Fibroblast of gingiva (primary cell): ENCODE measurements around the gene CADPS2.

Source experiments
- DNase-seq: peaks from one replicate; pipeline ENCODE4 v3.0.0-alpha.2; 2011; ENCODE audit warnings: low read depth

CADPS2 gene

GRCh38 chr7:122600042-122600441, 286.2 kb downstream of the CADPS2 start:
- DNase-seq = no peak

DNA sequence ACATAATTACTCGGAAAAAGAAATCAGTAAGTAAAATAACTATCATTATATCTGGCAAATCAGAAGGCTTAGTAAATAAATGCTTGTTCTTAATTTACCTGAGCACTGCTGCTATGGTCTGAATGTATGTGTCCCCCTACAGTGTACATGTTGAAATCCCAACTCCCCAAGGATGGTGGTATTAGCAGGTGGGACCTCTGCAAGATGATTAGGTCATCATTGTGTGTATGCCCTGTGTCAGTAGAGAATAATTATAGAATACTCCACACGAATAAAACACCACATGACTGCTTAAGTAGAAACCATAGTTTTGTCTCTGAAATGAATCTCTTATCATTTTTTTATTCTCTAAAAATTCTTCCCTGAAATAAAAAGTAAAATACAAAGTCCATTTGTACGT, 289.0 kb downstream of the CADPS2 start:
- DNase-seq = no peak

- no peak for DNase-seq
Observed at GRCh38 chr7:122595885-122596284, 290.4 kb downstream of the CADPS2 start.

DNA sequence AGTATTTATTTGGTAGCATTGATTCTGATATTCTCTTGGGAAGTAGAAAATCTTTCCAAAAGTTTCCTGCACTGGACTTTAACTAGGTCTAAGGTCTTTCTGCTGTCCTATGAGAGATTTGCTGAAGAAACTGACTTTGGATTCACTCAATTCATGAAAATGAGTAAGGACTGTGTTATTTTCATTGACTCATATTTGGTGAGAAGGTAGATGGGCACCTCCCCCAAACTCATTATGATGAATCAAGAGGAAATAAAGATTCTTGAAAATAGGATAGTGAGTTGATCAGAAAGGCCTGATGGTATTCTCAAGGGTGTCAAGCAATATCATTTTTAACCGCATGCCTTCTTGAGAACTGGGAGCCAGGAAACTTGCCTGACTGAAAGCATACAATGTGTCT, 297.6 kb downstream of the CADPS2 start:
- no peak for DNase-seq

- no peak for DNase-seq
Observed at GRCh38 chr7:122584676-122585251, 301.5 kb downstream of the CADPS2 start.

DNA sequence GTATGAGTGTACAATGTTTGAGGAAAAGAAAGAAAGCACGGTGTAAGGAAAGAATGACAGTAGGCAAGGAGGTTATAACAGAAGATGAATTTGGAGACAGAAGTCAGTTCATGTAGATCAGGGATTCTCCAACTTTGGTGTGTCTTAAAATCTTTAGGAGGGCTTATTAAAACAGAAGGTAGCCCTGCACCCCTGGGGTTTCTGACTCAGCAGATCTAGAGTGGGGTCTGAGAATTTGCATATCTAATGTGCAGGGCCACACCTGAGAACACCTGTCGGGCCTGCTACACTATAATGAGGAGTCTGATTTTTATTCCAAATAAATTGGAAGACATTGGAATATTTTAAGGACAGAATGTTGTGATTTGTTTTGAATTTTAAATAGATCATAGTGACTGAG, 307.9 kb downstream of the CADPS2 start:
- DNase-seq = no peak

GRCh38 chr7:122577449-122578003, 308.7 kb downstream of the CADPS2 start:
- DNase-seq = no peak

- DNase-seq = no peak
Observed at GRCh38 chr7:122572706-122573105, 313.6 kb downstream of the CADPS2 start.

DNA sequence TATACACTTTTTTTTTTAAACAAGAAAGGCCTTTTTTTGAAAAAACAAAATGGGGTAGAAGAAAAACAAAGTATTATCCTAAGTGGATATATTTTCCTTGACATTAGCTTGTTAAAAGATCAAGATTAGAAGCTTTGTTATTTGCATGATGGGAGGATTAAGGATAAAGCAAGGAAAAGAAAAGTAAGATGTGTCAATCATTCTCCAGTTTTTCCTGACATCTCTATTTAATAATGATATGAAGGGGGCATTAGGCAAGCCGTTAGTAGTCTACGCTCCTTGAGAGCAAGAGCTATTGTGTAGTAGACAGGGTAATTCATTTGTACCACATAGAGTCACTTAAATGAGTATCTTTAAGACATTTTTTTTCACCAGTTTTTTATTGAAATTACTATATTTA, 324.9 kb downstream of the CADPS2 start:
- no peak for DNase-seq

- DNase-seq = no peak
Observed at GRCh38 chr7:122556873-122557542, 329.3 kb downstream of the CADPS2 start.

- no peak for DNase-seq
Observed at GRCh38 chr7:122556219-122556618, 330.0 kb downstream of the CADPS2 start.

DNA sequence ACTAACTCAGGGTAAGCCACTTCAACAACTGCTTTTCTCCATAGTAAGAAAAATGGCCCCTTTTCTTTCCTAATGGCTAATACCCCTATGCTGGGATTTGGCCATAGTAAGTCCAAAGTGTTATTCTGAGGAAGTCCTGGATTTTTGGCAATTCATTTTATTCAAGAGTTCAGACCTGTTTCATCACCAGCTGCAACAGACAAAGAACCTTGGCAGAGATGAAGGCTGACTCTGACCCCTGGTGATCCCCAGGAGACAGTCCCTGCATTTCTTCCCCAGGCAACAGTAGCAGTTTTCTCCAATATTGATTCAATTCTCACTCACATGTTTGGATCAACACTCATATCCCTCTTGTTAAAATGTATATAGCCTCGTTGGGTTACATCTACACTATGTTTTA, 332.5 kb downstream of the CADPS2 start:
- no peak for DNase-seq

DNA sequence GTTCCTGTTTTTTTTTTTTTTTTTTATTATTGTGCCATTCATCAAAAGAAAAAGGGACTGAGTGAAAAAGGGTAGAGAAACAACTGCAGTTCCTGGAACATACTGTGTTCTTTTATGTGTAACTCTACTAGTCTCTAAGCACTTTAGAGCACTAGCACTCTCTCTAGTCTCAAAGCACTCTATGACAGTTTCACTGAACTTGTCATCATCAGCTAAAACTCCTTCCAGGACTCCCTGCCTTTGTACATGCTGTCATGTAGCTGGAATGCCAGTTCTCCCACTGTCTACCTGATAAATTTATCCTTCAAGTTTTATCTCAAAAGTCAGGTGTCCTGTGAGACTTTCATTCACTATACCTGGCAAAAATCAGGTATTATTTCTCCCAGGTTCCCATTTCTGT, 333.5 kb downstream of the CADPS2 start:
- DNase-seq = no peak

DNA sequence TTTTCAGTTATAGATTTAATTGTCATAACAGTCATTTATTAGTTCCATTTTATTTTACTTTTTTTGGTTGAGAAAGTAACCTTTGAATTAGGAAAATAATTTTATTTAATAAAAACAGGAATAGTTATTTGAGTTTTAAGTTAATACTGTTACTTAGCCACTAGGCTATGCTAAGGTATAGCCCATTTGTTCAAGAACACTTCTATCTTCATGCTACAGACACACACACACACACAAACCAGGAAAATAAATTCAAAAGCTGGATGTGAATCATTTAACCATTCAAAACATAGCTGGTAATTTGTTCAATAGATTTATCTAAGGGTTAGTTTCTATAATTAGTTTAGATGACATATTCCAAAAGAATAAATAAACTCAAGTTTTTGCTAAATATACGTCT, 335.7 kb downstream of the CADPS2 start:
- DNase-seq = no peak

DNA sequence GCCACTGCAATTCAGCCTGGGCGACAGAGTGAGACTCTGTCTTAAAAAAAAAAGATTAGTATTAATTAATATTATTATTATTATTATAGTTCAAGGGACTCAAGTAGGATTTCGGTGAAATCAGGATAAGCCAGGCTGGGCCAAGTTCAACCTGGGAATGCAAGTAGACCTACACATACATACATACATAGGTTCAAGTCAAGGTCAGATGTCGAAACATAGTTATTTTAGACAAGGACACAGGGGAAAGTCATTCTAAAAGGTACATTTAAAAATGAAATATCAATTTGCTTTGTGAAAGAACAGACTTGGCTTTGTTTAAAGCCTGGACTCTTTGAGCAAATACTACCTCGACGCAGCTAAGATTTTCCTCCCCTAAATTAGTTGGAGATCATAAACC, 336.7 kb downstream of the CADPS2 start:
- no peak for DNase-seq

DNA sequence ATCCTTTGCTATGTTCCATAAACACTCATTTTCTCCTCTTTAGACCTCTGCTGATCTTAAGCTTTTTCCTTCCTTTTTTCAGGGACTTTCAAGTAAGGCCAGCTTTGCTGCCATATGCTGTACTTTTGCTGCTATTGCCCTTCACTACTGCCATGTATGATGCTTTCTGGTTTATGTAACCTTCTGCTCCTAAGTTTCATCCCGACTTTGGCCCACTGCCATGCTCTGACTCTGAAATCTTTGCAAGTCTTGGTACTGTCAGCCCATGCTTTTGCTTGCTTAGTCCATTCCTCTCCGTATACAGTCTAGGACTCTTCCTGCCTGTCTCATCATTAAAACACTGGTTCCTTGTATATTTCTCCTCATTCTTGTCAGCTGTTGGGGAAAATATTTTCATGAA, 339.8 kb downstream of the CADPS2 start:
- no peak for DNase-seq

DNA sequence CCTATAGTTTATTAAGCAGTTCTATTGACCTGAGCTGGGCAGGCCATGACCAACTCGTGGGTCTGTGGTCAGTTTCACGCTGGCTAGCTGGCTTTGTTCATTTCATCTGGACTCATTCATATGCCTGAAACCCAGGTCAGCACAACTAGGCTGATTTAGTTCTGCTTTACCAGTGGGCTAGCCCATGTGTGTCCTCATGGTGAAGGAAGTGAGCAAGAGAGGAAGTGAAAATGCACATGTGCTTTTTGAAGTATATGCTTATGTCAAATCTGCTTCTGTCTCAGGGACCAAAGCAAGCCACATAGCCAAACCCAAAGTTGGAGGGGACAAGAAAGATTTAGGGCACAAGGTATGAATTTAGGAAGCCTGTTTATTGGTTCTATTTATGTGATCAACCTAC, 341.8 kb downstream of the CADPS2 start:
- no peak for DNase-seq

- DNase-seq = no peak
Observed at GRCh38 chr7:122543891-122544290, 342.4 kb downstream of the CADPS2 start.

GRCh38 chr7:122543166-122543565, 343.1 kb downstream of the CADPS2 start:
- DNase-seq = no peak

- no peak for DNase-seq
Observed at GRCh38 chr7:122535086-122535485, 351.2 kb downstream of the CADPS2 start.

DNA sequence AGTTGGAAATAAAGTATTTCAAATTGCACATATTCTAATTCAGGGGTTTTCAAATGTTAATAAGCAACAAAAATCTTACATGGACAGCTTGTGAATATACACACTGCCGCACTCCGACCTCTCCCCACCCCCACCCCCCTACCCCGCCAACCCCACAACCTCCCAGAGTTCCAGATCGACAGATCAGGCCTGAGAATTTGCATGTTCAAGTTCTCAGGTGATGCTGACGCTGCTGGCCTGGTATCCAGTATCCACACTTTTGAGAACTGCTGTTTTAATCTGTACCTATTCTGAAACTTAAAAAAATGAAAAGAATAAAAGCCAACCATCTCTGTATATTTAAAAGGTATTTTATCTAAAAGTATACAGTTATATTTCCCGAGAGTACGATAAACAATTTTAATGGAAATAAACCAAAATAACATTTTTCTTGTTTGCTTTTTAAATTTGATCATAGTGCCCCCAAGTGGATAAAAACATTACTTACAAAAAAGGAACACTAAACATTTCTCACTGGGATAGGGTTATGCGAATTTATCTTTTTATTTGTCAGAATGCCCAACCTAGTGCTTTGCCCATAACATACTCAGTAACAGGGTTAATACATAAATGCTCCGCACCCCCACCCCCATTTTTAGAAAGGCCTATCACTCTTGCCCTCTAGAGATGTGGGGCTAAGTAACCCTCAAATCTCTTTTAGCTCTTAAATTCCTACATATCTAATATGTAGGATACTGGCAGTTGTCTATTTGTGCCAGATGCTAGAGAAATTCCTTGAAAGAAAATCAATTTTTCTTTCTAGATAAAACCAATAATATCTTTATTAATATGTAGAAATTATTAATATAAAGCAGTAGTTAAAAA, 353.6 kb downstream of the CADPS2 start:
- DNase-seq = no peak

DNA sequence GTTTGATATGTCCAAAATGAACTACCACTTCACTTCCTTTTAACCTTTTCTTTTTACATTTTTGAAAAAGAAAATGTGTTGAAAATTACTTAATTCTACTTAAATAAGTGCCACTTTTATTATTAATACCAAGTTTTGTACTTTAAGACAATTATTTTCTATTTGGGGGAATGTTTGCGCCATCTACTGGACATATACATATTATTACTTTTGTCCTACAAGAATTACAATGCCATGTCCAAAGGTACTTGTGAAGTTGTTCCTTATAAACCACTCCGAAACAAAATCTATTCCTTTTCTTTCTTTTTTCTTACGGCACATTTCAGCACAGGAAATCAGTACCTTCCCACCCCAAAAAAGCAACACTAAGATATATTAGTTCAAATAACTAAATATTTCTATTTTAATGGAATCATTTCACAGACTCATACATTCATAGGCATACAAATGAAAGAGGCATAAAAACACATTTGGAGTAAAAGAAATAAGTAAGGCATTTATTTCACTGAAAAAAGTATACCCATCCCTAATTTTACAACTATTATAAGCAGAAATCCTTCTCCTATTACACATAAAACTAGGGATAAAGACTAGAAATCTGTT, 357.3 kb downstream of the CADPS2 start:
- DNase-seq = peak; percentile 30

- DNase-seq = no peak
Observed at GRCh38 chr7:122525355-122525754, 360.9 kb downstream of the CADPS2 start.
